NCI-H1417 treated with DMSO at 0.1 percent for 48 hours (cell line): ENCODE measurements around the gene PRR12.

ENCODE experiments used
- DNase-seq: peaks from one replicate; lab custom pipeline; 2025; lab: John Stamatoyannopoulos, UW

Gene PRR12

GRCh38 chr19:49665351-49666119 lies 74.6 kb downstream of the PRR12 start, which contains the start of the genes BCL2L12 and IRF3:
BCL2L12 (plus strand) TSS chr19:49665933; CDS start chr19:49666693, 760 bp downstream.
IRF3 (minus strand) TSS chr19:49665857; CDS start chr19:49664838, 1,019 bp downstream.
- DNase-seq = no peak

- DNase-seq = no peak
Observed at GRCh38 chr19:49666120-49666444, 75.1 kb downstream of the PRR12 start.

GRCh38 chr19:49667473-49667872 lies 76.5 kb downstream of the PRR12 start:
- DNase-seq = no peak

GRCh38 chr19:49669516-49669915 lies 78.5 kb downstream of the PRR12 start:
- DNase-seq = no peak

GRCh38 chr19:49672131-49672919 lies 81.3 kb downstream of the PRR12 start:
- DNase-seq = no peak
